GM23338 (cell line): ENCODE measurements around the gene ATL2. TPM values are rescaled to one million over a fixed set of nuclear protein-coding genes. Genes with fewer than 3 reads are reported as not detected.

Experiments
- ATAC-seq: fragments of 200-7000 bp; cut with Tn5 transposase; 3 replicates; pipeline ENCODE4 v1.9.1; 2020
- DNase-seq: peaks from one replicate; pipeline ENCODE4 v3.0.0-alpha.2; 2015; ENCODE audit warnings: low spot score
- H2AFZ ChIP-seq: fragments of 200-600 bp; sonication (generic); 2 replicates; pipeline ENCODE4 v1.8.0; 2016; ENCODE audit warnings: antibody characterized with exemption, mild to moderate bottlenecking, moderate library complexity
- H3F3A ChIP-seq: fragments of 200-600 bp; sonication (generic); replicated peaks from 2 replicates; pipeline ENCODE4 v1.8.0; 2017; ENCODE audit warnings: antibody characterized with exemption, mixed run types, low read depth
- H3K27ac ChIP-seq: fragments of 200-600 bp; sonication (generic); 2 replicates; pipeline ENCODE4 v1.6.1; 2016; ENCODE audit warnings: low read depth
- H3K27me3 ChIP-seq: fragments of 200-600 bp; sonication (generic); 2 replicates; pipeline ENCODE4 v1.8.0; 2016; ENCODE audit warnings: mild to moderate bottlenecking, mixed run types, moderate library complexity; ENCODE audit not compliant: insufficient read depth
- H3K36me3 ChIP-seq: fragments of 200-600 bp; sonication (generic); 2 replicates; pipeline ENCODE4 v1.8.0; 2016; ENCODE audit warnings: mild to moderate bottlenecking; ENCODE audit not compliant: insufficient read depth
- H3K4me1 ChIP-seq: fragments of 200-600 bp; sonication (generic); 2 replicates; pipeline ENCODE4 v1.8.0; 2016; ENCODE audit warnings: mild to moderate bottlenecking, moderate library complexity; ENCODE audit not compliant: insufficient read depth
- H3K4me2 ChIP-seq: fragments of 200-600 bp; sonication (generic); 2 replicates; pipeline ENCODE4 v1.7.1; 2017; ENCODE audit warnings: mixed run types
- H3K4me3 ChIP-seq: fragments of 200-600 bp; sonication (generic); 2 replicates; pipeline ENCODE4 v1.6.1; 2016; ENCODE audit warnings: mixed run types
- H3K79me2 ChIP-seq: fragments of 200-600 bp; sonication (generic); replicated peaks from 2 replicates; pipeline ENCODE4 v1.8.0; 2017; ENCODE audit warnings: mild to moderate bottlenecking; ENCODE audit not compliant: insufficient read depth
- H3K9me2 ChIP-seq: fragments of 200-600 bp; sonication (generic); 2 replicates; pipeline ENCODE4 v1.8.0; 2017; ENCODE audit not compliant: insufficient read depth
- H4K20me1 ChIP-seq: fragments of 200-600 bp; sonication (generic); replicated peaks from 2 replicates; pipeline ENCODE4 v1.8.0; 2017; ENCODE audit warnings: mild to moderate bottlenecking; ENCODE audit not compliant: insufficient read depth
- H3K27ac Mint-ChIP-seq: 2 replicates; pipeline ENCODE4 v1.8.0; 2020; ENCODE audit warnings: inconsistent platforms, mild to moderate bottlenecking, moderate library complexity, mixed read lengths
- H3K27me3 Mint-ChIP-seq: 3 replicates; pipeline ENCODE4 v1.8.0; 2022; ENCODE audit warnings: low read depth, mild to moderate bottlenecking, moderate library complexity, mixed read lengths, inconsistent platforms; ENCODE audit not compliant: insufficient read depth, poor library complexity
- H3K36me3 Mint-ChIP-seq: 3 replicates; pipeline ENCODE4 v1.8.0; 2021; ENCODE audit warnings: low read depth, mild to moderate bottlenecking, inconsistent platforms, moderate library complexity, mixed read lengths
- H3K4me1 Mint-ChIP-seq: 3 replicates; pipeline ENCODE4 v1.8.0; 2020; ENCODE audit warnings: mild to moderate bottlenecking, inconsistent platforms, mixed read lengths
- H3K4me3 Mint-ChIP-seq: 3 replicates; pipeline ENCODE4 v1.8.0; 2021; ENCODE audit warnings: moderate library complexity, mild to moderate bottlenecking, inconsistent platforms, mixed read lengths
- H3K9me3 Mint-ChIP-seq: 3 replicates; pipeline ENCODE4 v1.8.0; 2020; ENCODE audit warnings: moderate library complexity, mild to moderate bottlenecking, inconsistent platforms, mixed read lengths
- CREB1 ChIP-seq: fragments of 250-450 bp; sonication (Bioruptor Pico); IDR thresholded peaks from 2 replicates; pipeline ENCODE4 v1.5.0; 2020; ENCODE audit warnings: low read depth, mild to moderate bottlenecking, moderate library complexity
- ETS1 ChIP-seq: IDR thresholded peaks from 2 replicates; pipeline ENCODE4 v1.6.1; 2016; ENCODE audit warnings: antibody characterized with exemption
- JUNB ChIP-seq: IDR thresholded peaks from one replicate; pipeline ENCODE4 v1.6.1; 2016; ENCODE audit warnings: antibody characterized with exemption; ENCODE audit not compliant: unreplicated experiment
- REST ChIP-seq: IDR thresholded peaks from one replicate; pipeline ENCODE4 v1.6.1; 2018; ENCODE audit warnings: antibody characterized with exemption; ENCODE audit not compliant: unreplicated experiment
- ZNF331 ChIP-seq: fragments of 250-450 bp; sonication (Bioruptor Pico); IDR thresholded peaks from 2 replicates; pipeline ENCODE4 v1.5.0; 2020; ENCODE audit warnings: low read depth, mild to moderate bottlenecking, moderate library complexity
- ZNF462 ChIP-seq: fragments of 250-450 bp; sonication (Bioruptor Pico); IDR thresholded peaks from 2 replicates; pipeline ENCODE4 v1.5.0; 2020; ENCODE audit warnings: mild to moderate bottlenecking, moderate library complexity
- polyA plus RNA-seq: library from polyadenylated mRNA; unstranded; fragments of >200 nt; fragmentation: Nextera tagmentation; extraction: Ambion mirVana; gene quantifications from 2 replicates; pipeline ENCODE4 v1.2.1, GENCODE V29; 2016
- total RNA-seq: library from RNA; depleted of rRNA; stranded (reverse); fragments of >200 nt; shearing (Covaris generic); gene quantifications from 2 replicates; pipeline ENCODE4 v1.2.3, GENCODE V29; 2014

Gene ATL2
- total and polyA plus RNA-seq, 2 experiments from 2014 or later, result 30.2 to 140 TPM

- no peak for TF ChIP-seq REST
Observed at GRCh38 chr2:38381381-38382143, 4.5 kb upstream of the ATL2 start (continued).

DNA sequence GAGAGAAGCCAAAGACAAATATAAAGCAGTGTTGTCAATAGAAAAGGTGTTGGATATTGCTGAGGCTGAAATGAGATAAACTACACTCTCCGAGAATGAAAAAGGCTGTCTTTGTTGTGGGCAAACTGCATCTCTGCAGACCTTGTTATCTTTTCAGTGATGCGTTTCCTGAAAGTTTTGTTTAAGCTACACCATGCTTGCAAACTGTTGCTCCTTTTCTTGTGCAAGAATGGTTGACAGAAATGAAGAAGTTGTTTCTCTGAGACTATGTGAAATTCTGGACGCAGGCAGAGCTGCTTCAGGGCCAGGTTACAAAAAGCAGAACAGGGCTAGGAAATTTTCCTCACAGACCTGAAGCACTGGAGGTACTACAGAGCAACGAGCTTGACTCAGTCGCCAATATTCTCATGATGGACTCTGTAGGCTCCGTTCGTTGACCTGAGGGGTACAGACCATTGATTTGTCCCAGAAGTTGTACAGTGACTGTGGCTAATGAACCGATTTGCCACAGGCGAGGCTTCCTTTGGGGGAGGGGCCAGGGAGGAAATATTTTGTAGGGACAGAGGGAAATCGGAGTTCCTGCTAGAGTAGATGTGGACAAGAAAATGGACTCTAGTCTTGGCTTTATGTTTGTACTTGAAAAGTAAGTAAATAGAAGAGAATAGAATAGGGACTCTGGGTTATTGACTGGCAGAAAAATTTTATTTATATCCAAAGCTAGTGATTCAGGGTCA is 3.5 kb upstream of the ATL2 start:
- Mint-ChIP-seq H3K4me3 (no peak overlapping the region), H3K27ac (no peak overlapping the region), H3K36me3 (no peaks in the 10 kb centered on the region; the same call in 2 of the 3 replicates), H3K4me1 (peaks cover 24% of the 10 kb centered on the region), H3K27me3 (peaks cover 7% of the 10 kb centered on the region), H3K9me3 (no peaks in the 10 kb centered on the region)
- H3K9me2 ChIP-seq, result no peaks in the 10 kb centered on the region
- no peaks in the 10 kb centered on the region for H3F3A ChIP-seq
- H4K20me1 ChIP-seq, result peaks cover 8% of the 10 kb centered on the region; the same call in 1 of the 2 replicates
- no peak for DNase-seq
- no peaks in the 10 kb centered on the region for H3K27me3 ChIP-seq
- H3K4me3 ChIP-seq, result no peak overlapping the region
- peaks cover 10% of the 10 kb centered on the region for H3K79me2 ChIP-seq
- peaks cover 23% of the 10 kb centered on the region for H3K4me1 ChIP-seq
- H3K36me3 ChIP-seq, result no peaks in the 10 kb centered on the region
- peak overlapping the region; percentile 85; the same call in 1 of the 2 replicates for H2AFZ ChIP-seq
- H3K27ac ChIP-seq, result no peak overlapping the region; the same call in 1 of the 2 replicates
- ATAC-seq, result no peak
- H3K4me2 ChIP-seq, result no peak overlapping the region
- no peak for TF ChIP-seq JUNB
- no peak for TF ChIP-seq ZNF331 (CRISPR knock-in tag)
- no peak for TF ChIP-seq ETS1
- no peak for TF ChIP-seq REST
- TF ChIP-seq ZNF462 (CRISPR knock-in tag), result no peak
- TF ChIP-seq CREB1, result no peak
